ENCODE results near the gene RNF181.

- TF ChIP-seq GATA2 (IDR thresholded peaks at IDR 0.05; ENCODE audit: insufficient read depth, insufficient read length, low read depth, low read length), result no peak
- no peak for TF ChIP-seq EZH2 (IDR thresholded peaks at IDR 0.05; ENCODE audit: borderline replicate concordance, low read depth, low read length, severe bottlenecking)
- no peak for TF ChIP-seq POLR2A (IDR thresholded peaks at IDR 0.05; ENCODE audit: low read depth, low read length)
Observed at GRCh38 chr2:85588236-85588635, 7.3 kb upstream of the RNF181 start.

All from endothelial cell of umbilical vein (primary cell).